KMS-11 (cell line): ENCODE data around the gene LCE1F.

Experiments used
- H2AFZ ChIP-seq: fragments of 200-600 bp; sonication (generic); 2 replicates; pipeline ENCODE4 v1.6.1; 2016; ENCODE audit warnings: antibody characterized with exemption, mixed run types, low read depth
- H3K27ac ChIP-seq: fragments of 200-600 bp; sonication (generic); 2 replicates; pipeline ENCODE4 v1.6.1; 2016; ENCODE audit warnings: mild to moderate bottlenecking, mixed run types
- H3K27me3 ChIP-seq: fragments of 200-600 bp; sonication (generic); 2 replicates; pipeline ENCODE4 v1.6.1; 2017; ENCODE audit warnings: mild to moderate bottlenecking, low read depth, mixed run types, moderate library complexity; ENCODE audit not compliant: insufficient read depth
- H3K36me3 ChIP-seq: fragments of 200-600 bp; sonication (generic); 2 replicates; pipeline ENCODE4 v1.6.1; 2017; ENCODE audit warnings: mild to moderate bottlenecking, mixed run types; ENCODE audit not compliant: insufficient read depth
- H3K4me1 ChIP-seq: fragments of 200-600 bp; sonication (generic); 2 replicates; pipeline ENCODE4 v1.6.1; 2016; ENCODE audit warnings: mild to moderate bottlenecking, low read depth, mixed run types; ENCODE audit not compliant: poor library complexity, severe bottlenecking
- H3K4me2 ChIP-seq: fragments of 200-600 bp; sonication (generic); 2 replicates; pipeline ENCODE4 v1.7.0; 2016; ENCODE audit warnings: mild to moderate bottlenecking, mixed run types
- H3K4me3 ChIP-seq: fragments of 200-600 bp; sonication (generic); IDR thresholded peaks from 2 replicates; pipeline ENCODE4 v1.6.1; 2017; ENCODE audit warnings: low read depth, low read length, mixed read lengths; ENCODE audit not compliant: insufficient read depth
- H3K79me2 ChIP-seq: fragments of 200-600 bp; sonication (generic); 2 replicates; pipeline ENCODE4 v1.6.1; 2016; ENCODE audit warnings: low read depth, mixed run types; ENCODE audit not compliant: insufficient read depth
- H3K9ac ChIP-seq: fragments of 200-600 bp; sonication (generic); 2 replicates; pipeline ENCODE4 v1.6.1; 2016; ENCODE audit warnings: mild to moderate bottlenecking, mixed run types
- H4K20me1 ChIP-seq: fragments of 200-600 bp; sonication (generic); 2 replicates; pipeline ENCODE4 v1.6.1; 2016; ENCODE audit warnings: mild to moderate bottlenecking, mixed run types; ENCODE audit not compliant: insufficient read depth
- CTCF ChIP-seq: fragments of 200-600 bp; sonication (generic); conservative IDR thresholded peaks from 2 replicates; pipeline ENCODE4 v1.6.1; 2017; ENCODE audit warnings: low read depth, mild to moderate bottlenecking, antibody characterized with exemption, low read length, moderate library complexity, mixed read lengths

LCE1F gene

GRCh38 chr1:152753586-152753985, 21.4 kb upstream of the LCE1F start:
- H3K4me1 ChIP-seq: no peaks in the 10 kb centered on the region
- H3K4me2 ChIP-seq: no peak overlapping the region
- no peak overlapping the region for H3K9ac ChIP-seq
- no peak for TF ChIP-seq CTCF
- no peak overlapping the region for H3K4me3 ChIP-seq
- no peaks in the 10 kb centered on the region for H3K36me3 ChIP-seq
- no peaks in the 10 kb centered on the region for H3K27me3 ChIP-seq
- H4K20me1 ChIP-seq: no peaks in the 10 kb centered on the region
- no peak overlapping the region for H2AFZ ChIP-seq
- no peaks in the 10 kb centered on the region for H3K79me2 ChIP-seq
- no peak overlapping the region for H3K27ac ChIP-seq

GRCh38 chr1:152756872-152757271, 18.1 kb upstream of the LCE1F start:
- H3K4me3 ChIP-seq: no peak overlapping the region
- H4K20me1 ChIP-seq: no peaks in the 10 kb centered on the region
- no peak for TF ChIP-seq CTCF
- no peak overlapping the region for H3K27ac ChIP-seq
- H3K4me1 ChIP-seq: no peaks in the 10 kb centered on the region
- H3K36me3 ChIP-seq: no peaks in the 10 kb centered on the region
- no peak overlapping the region for H2AFZ ChIP-seq
- H3K4me2 ChIP-seq: no peak overlapping the region
- no peaks in the 10 kb centered on the region for H3K79me2 ChIP-seq
- no peaks in the 10 kb centered on the region for H3K27me3 ChIP-seq
- H3K9ac ChIP-seq: no peak overlapping the region

- Histone ChIP-seq H3K9ac (no peak within 1 kb of the TSS), H3K27me3 (no peaks in the 10 kb centered on the region), H2AFZ (no peak within 1 kb of the TSS), H3K4me1 (no peaks in the 10 kb centered on the region), H3K79me2 (no peaks in the 10 kb centered on the region), H3K36me3 (no peaks in the 10 kb centered on the region), H3K4me3 (no peak within 1 kb of the TSS), H4K20me1 (no peaks in the 10 kb centered on the region), H3K4me2 (no peak within 1 kb of the TSS), H3K27ac (no peak within 1 kb of the TSS)
- no peak for TF ChIP-seq CTCF
Observed at GRCh38 chr1:152757747-152758146, 17.2 kb upstream of the LCE1F start, which contains the start of gene KPRP. KPRP (plus strand) TSS chr1:152758025; CDS start chr1:152759589, 1,564 bp downstream.

- H3K27ac ChIP-seq: no peak overlapping the region
- H3K9ac ChIP-seq: no peak overlapping the region
- no peak overlapping the region for H2AFZ ChIP-seq
- H3K4me1 ChIP-seq: no peaks in the 10 kb centered on the region
- H4K20me1 ChIP-seq: no peaks in the 10 kb centered on the region
- no peak overlapping the region for H3K4me2 ChIP-seq
- TF ChIP-seq CTCF: no peak
- no peak overlapping the region for H3K4me3 ChIP-seq
- no peaks in the 10 kb centered on the region for H3K27me3 ChIP-seq
- no peaks in the 10 kb centered on the region for H3K79me2 ChIP-seq
- H3K36me3 ChIP-seq: no peaks in the 10 kb centered on the region
Observed at GRCh38 chr1:152758636-152759035, 16.3 kb upstream of the LCE1F start.
